Esophagus (tissue), 2 donors: ENCODE results near the gene NKG7. TPM values are rescaled to one million over a fixed set of nuclear protein-coding genes. Genes with fewer than 3 reads are reported as not detected.

Experiments used
- H3K27ac ChIP-seq, 2 donors: one replicate each; pipeline ENCODE4 v1.5.1; 2013; ENCODE audit warnings: low read depth in 2 of 2, mild to moderate bottlenecking in 2 of 2, inconsistent platforms in 1 of 2, low read length in 1 of 2, moderate library complexity in 1 of 2
- H3K27me3 ChIP-seq, 2 donors: one replicate each; pipeline ENCODE4 v1.6.1; 2013; ENCODE audit warnings: low read length in 2 of 2, control low read depth in 1 of 2, mild to moderate bottlenecking in 1 of 2; ENCODE audit not compliant: insufficient read depth in 2 of 2, control insufficient read depth in 1 of 2
- H3K36me3 ChIP-seq, 2 donors: one replicate each; pipeline ENCODE4 v1.6.1; 2013; ENCODE audit warnings: low read length in 1 of 2; ENCODE audit not compliant: control insufficient read depth in 2 of 2, insufficient read depth in 2 of 2
- H3K4me1 ChIP-seq, 2 donors: one replicate each; pipeline ENCODE4 v1.6.1; 2013; ENCODE audit warnings: low read length in 1 of 2; ENCODE audit not compliant: control insufficient read depth in 2 of 2, insufficient read depth in 2 of 2
- H3K4me3 ChIP-seq, 2 donors: one replicate each; pipeline ENCODE4 v1.5.1; 2013; ENCODE audit warnings: low read length in 2 of 2, mild to moderate bottlenecking in 2 of 2, low read depth in 1 of 2, moderate library complexity in 1 of 2
- H3K9me3 ChIP-seq, 2 donors: one replicate each; pipeline ENCODE4 v1.6.1; 2013; ENCODE audit warnings: mild to moderate bottlenecking in 2 of 2, low read depth in 1 of 2, low read length in 1 of 2, moderate library complexity in 1 of 2; ENCODE audit not compliant: control insufficient read depth in 2 of 2, insufficient read depth in 1 of 2
- WGBS, 2 donors: extraction: QIAGEN DNeasy Blood & Tissue Kit; methylation state at CpG; one replicate each; pipeline ENCODE4 v1.1.7; 2013; 5-methylcytosine and 5-hydroxymethylcytosine counted together
- polyA plus RNA-seq, 2 donors: library from polyadenylated mRNA; stranded (reverse); fragments of 200-250 nt; gene quantifications; one replicate each; pipeline ENCODE4 v1.2.3, GENCODE V29; 2013
- donor health status: healthy with polysubstance abuse.
- donor health status: Bipolar disorder and iron deficiency.

Gene NKG7
- polyA plus RNA-seq, 2 donors, result 1.0 to 3.2 TPM

GRCh38 chr19:51330366-51330765 lies 42.1 kb downstream of the NKG7 start:
- H3K27me3 ChIP-seq, result peaks cover 0 to 3% of the 10 kb centered on the region in 2 donors
- peaks cover 0 to 6% of the 10 kb centered on the region in 2 donors for H3K9me3 ChIP-seq
- H3K4me3 ChIP-seq, result no peak overlapping the region
- H3K27ac ChIP-seq, result no peak overlapping the region
- 96 to 97% methylated on average over 4 of the region's 4 CpGs for WGBS, 2 donors
- peaks cover 0 to 25% of the 10 kb centered on the region in 2 donors for H3K36me3 ChIP-seq
- peaks cover 0 to 3% of the 10 kb centered on the region in 2 donors for H3K4me1 ChIP-seq

- H3K9me3 ChIP-seq, result peaks cover 0 to 6% of the 10 kb centered on the region in 2 donors
- H3K27me3 ChIP-seq, result peaks cover 0 to 3% of the 10 kb centered on the region in 2 donors
- 86 to 87% methylated on average over 5 of the region's 5 CpGs for WGBS, 2 donors
Observed at GRCh38 chr19:51329411-51329810, 43.0 kb downstream of the NKG7 start.

GRCh38 chr19:51327066-51328001 lies 45.1 kb downstream of the NKG7 start:
- peaks cover 0 to 3% of the 10 kb centered on the region in 2 donors for H3K27me3 ChIP-seq
- 6 to 9% methylated on average over 65 to 75 of the region's 75 CpGs for WGBS, 2 donors

More at GRCh38 chr19:51329411-51329810, 43.0 kb downstream of the NKG7 start:
- H3K27ac ChIP-seq, result no peak overlapping the region
- peaks cover 0 to 3% of the 10 kb centered on the region in 2 donors for H3K4me1 ChIP-seq
- no peak overlapping the region for H3K4me3 ChIP-seq
- H3K36me3 ChIP-seq, result peaks cover 0 to 25% of the 10 kb centered on the region in 2 donors

GRCh38 chr19:51326216-51327065 lies 46.0 kb downstream of the NKG7 start:
- Histone ChIP-seq H3K27ac (no peak overlapping the region), H3K27me3 (peaks cover 0 to 3% of the 10 kb centered on the region in 2 donors), H3K9me3 (peaks cover 0 to 5% of the 10 kb centered on the region in 2 donors), H3K4me1 (peaks cover 0 to 3% of the 10 kb centered on the region in 2 donors), H3K36me3 (peaks cover 0 to 12% of the 10 kb centered on the region in 2 donors), H3K4me3 (no peak overlapping the region)
- WGBS, 2 donors, result 18 to 21% methylated on average over 34 to 36 of the region's 36 CpGs

More at GRCh38 chr19:51327066-51328001, 45.1 kb downstream of the NKG7 start:
- Histone ChIP-seq H3K27ac (no peak overlapping the region), H3K9me3 (peaks cover 0 to 5% of the 10 kb centered on the region in 2 donors), H3K4me1 (peaks cover 0 to 3% of the 10 kb centered on the region in 2 donors), H3K36me3 (peaks cover 0 to 19% of the 10 kb centered on the region in 2 donors), H3K4me3 (no peak overlapping the region)

GRCh38 chr19:51325161-51325976 lies 47.1 kb downstream of the NKG7 start:
- Histone ChIP-seq H3K36me3 (peaks cover 0 to 5% of the 10 kb centered on the region in 2 donors), H3K4me1 (peaks cover 0 to 3% of the 10 kb centered on the region in 2 donors), H3K9me3 (peaks cover 0 to 2% of the 10 kb centered on the region in 2 donors), H3K4me3 (no peak overlapping the region), H3K27ac (no peak overlapping the region), H3K27me3 (peaks cover 0 to 3% of the 10 kb centered on the region in 2 donors)
- whole genome bisulfite sequencing, 2 donors, result 68 to 72% methylated on average over 26 of the region's 26 CpGs

- H3K27ac ChIP-seq, result no peak overlapping the region
- peaks cover 0 to 2% of the 10 kb centered on the region in 2 donors for H3K9me3 ChIP-seq
- peaks cover 0 to 3% of the 10 kb centered on the region in 2 donors for H3K27me3 ChIP-seq
- H3K36me3 ChIP-seq, result no peaks in the 10 kb centered on the region
- no peak overlapping the region for H3K4me3 ChIP-seq
- H3K4me1 ChIP-seq, result peaks cover 0 to 3% of the 10 kb centered on the region in 2 donors
- WGBS, 2 donors, result 73% methylated on average over 6 of the region's 6 CpGs
Observed at GRCh38 chr19:51324167-51324481, 48.3 kb downstream of the NKG7 start.

GRCh38 chr19:51323481-51324166 lies 48.8 kb downstream of the NKG7 start:
- H3K27me3 ChIP-seq, result peaks cover 0 to 3% of the 10 kb centered on the region in 2 donors
- WGBS, 2 donors, result 77 to 78% methylated on average over 29 of the region's 29 CpGs
- peaks cover 0 to 2% of the 10 kb centered on the region in 2 donors for H3K9me3 ChIP-seq
- H3K27ac ChIP-seq, result no peak overlapping the region
- peaks cover 0 to 3% of the 10 kb centered on the region in 2 donors for H3K4me1 ChIP-seq
- no peaks in the 10 kb centered on the region for H3K36me3 ChIP-seq
- no peak overlapping the region for H3K4me3 ChIP-seq

GRCh38 chr19:51321799-51322198 lies 50.7 kb downstream of the NKG7 start:
- Histone ChIP-seq H3K4me1 (no peaks in the 10 kb centered on the region), H3K27ac (no peak overlapping the region), H3K9me3 (peaks cover 0 to 2% of the 10 kb centered on the region in 2 donors), H3K4me3 (no peak overlapping the region), H3K27me3 (no peaks in the 10 kb centered on the region), H3K36me3 (no peaks in the 10 kb centered on the region)
- 56 to 61% methylated on average over 14 of the region's 14 CpGs for WGBS, 2 donors
